HG02840 (cell line): ENCODE data around the gene PSMB5.

Experiments
- ATAC-seq: cut with Tn5 transposase; IDR thresholded peaks from one replicate; pipeline ENCODE4 v1.9.1; 2021; ENCODE audit warnings: mild to moderate bottlenecking, moderate library complexity, moderate number of reproducible peaks; ENCODE audit not compliant: unreplicated experiment, low FRiP score

The PSMB5 gene

DNA sequence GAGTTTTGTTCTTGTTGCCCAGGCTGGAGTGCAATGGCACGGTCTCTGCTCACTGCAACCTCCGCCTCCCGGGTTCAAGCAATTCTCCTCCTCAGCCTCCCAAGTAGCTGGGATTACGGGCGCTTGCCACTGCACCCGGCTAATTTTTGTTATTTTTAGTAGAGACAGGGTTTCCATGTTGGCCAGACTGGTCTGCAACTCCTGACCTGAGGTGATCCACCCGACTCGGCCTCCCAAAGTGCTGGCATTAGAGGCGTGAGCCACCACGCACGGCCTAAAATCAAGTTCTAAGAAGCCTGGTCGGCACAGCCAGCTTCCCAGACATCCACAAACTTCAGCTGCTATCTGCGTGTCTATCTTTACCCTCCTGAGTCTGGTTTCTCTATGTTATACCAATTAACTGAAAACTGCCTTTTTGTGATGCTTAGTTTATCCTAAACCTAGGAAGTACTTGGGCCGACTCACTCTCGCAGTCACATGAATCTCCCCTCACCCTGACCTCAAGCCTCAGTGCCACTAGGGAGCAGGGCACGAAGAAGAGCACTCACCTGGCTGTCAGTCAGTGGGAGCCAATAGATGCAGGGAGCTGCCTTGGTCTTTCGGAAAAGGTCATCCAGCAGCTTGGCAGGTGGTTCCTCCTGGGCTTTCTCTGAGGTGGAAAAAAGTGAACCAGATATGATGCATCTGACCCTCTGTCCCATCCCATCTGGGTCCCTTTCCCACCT is 26.0 kb upstream of the PSMB5 start:
- no peak for ATAC-seq

DNA sequence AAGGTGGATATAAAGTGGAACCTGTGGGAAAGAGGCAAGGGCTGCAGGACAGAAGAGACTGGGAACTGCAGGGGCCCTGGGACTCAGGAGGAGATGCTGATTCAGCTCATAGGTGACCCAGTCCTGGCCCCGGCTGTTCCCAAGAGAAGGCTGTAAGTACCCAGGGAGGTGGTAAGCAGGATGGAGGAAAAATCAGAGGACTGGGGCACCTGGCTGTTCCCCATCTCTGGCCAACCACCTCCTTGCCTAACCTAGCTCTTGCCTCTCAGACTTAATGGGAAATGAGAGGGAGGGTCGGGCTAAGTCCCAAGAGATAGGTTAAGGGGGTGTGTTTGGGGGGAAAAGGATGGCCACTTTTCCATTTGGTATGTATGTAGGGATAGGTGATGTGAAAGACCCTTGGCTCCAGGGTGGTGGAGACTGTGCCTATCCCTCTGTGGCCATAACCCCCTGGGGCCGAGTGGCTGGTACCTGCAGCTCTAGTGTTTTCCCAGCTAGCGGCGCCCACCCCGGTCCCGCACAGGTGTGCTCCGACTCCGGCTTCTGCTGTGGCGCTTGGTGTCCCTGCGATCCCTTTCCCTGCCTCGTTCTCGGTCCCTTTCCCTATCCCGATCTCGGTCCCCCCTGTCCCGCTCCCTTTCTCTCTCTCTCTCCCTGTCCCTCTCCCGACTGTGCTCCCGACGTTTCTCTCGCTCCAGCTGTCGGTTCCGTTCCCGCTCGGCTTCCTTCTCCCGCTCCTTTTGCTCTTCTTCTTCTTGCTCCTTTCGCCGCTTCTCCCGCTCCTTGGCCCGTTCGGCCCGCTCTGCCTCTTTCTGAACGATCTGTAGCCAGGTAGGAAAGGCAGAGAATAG is 24.2 kb upstream of the PSMB5 start:
- no peak for ATAC-seq

DNA sequence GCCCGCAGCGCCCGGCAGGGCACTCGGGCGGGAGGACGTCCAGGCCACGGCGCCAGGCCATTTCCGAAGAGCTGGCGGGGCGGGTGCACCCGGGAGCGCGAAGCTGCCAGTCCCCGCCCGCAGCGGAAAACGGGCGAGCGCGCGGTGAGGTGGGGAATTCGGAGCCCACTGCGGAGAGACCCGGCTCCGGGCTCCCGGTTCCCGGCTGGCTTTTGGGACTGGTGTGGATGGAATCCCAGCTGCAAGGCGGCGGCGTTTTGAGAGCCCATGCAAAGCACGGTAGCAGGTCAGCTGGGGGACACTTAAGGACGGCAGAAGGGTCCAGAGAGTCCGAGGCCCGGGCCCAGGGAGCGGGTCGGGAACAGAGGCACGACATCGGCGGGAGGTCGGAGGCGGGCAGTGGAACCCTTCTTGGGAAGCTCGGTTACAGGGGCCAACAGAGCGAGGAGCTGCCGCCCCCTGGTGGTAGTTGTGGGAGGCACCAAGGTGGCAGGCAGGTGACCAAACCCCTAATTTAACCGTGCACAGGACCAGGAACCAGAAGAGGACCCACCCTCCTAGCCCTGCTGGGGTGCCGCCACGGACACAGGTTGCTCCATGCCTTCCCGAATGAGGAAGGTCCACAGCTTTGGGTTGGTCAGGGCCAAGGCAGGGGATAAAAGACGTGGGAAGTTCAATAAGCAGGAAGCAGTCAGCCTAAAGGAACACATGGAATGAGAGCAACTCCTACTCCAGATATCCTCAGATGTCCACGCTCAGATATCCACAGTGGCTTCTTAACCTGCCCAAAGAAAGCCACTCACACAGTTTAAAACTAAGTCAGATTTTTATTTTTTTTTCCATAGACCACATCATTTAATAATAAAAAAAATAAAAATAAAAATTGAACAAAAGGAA is 23.3 kb upstream of the PSMB5 start:
- peak; percentile 54 for ATAC-seq

DNA sequence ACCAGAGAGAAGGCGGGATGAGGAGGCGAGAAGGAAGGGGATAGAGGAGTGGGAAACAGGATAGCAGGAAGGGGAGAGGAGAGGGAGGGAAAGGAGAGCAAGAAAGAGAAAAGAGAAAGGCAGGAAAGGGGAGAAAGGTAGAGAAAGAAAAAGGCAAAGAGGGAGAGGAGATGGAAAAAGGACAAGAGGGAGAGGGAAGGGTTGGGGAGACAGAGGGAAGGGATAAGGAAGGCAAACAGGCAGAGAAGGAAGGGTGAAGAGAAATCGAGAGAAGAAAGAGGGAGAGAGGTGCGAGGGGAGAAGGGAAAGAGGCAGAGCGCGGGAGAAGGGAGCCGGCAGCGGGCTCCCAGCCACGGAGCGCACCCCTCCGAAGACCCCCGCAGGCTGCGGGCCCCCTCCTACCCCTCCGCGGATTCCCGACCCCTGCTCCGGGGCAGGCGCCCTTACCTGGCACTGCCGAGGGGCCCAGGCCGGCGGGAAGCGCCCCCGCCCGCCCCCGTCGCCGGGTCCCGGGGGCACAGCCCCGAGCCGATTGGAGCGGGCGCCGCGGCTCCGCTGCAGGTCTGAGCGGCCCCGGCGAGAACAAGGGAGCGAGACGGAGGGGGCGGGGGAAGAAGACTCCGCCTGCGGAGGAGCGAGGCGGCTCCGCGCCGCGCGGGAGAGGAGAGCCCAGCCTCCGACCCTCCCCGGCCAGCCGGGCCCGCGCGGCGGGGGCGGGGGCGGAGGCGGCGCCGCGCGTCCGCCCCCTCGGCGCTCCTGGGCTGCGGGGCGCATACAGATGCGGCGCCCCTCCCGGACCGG is 22.5 kb upstream of the PSMB5 start, which contains the start of gene CDH24:
Gene CDH24 (minus strand): TSS at position 565 of the 801 bp plus-strand sequence. CDS start 1,787 bp downstream, outside the sequence.
- ATAC-seq, result peak; percentile 35

DNA sequence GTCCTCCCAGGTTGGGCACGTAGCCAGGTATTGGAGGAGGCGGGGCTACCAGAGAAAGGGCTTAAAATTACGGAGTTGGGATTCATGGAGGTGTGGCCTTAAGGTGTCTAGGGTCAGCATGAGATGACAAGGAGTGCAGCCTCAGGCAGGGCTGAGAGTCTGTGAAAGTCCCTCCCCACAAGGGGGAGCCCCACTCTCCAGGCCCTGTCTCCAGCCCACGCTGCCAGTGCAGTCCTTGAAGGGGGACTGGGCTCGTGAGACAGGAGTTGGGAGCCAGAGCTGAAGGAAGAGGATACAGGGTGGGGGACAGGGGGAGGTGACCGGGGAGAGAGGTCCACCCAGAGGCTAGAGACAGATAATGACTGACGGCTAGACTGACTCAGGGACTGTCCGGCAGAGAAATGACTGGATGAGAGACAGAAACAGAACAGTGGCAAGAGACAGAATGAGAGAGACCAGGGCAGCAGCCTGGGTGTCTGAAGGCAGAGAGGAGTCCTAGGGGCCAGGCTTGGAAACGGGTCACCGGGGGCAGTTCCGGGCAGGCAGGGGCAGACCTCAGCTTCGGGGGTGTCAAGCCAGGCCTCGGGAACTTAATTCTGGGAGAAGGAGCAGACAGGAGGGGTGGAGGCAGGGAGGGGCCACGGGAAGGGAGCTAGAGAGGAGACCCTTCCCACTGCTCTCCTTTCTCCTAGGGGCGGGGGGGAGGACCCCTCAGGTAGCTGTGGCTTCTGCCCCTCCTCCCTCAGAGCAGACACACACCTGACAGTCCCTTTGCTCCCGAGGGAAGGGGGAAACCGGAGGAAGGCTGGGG is 21.6 kb upstream of the PSMB5 start:
- ATAC-seq, result peak; percentile 41

DNA sequence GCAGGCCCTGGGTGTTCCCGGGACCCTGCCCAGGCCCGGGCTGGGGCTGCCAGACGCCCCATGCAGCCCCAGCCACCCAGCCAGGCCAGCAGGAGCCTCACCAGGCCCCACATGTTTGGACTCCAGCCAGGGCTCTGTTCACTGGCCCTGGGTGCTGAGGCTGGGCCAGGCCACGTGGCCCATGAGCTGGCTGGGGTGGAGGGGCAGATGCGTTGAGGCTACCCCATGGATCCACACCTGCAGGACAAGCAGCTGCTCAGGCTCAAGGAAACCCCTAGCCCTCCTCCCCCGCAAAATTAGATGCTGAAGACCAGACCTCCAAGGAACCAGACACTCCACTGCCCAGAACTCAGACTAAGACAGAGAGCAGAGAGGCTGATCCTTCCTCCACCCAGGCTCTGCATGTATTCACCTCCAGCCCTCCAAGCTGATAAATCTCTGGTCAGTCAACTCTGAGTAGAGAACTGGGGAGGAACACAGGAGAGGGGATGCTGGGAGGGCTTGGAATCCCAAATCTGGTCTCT is 21.0 kb upstream of the PSMB5 start:
- ATAC-seq, result no peak

DNA sequence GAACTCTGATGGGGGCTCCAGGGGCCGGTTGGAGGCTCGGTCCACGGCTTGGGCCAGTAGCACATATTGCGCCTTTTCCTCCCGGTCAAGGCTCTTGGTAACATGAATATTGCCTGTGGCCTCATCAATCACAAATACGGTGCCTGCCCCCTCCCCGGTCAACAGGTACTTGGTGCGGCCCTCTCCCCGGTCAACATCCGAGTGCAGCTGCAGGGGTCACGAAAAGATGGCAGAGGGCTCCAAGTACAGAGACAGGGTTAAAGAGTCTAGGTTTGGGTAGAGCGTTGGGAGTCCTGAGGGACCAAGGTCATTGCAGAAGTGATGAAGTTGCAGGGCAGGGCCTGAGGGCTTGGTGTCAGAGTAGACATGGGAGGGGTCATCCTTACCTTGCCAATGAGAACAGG is 20.4 kb upstream of the PSMB5 start:
- no peak for ATAC-seq

DNA sequence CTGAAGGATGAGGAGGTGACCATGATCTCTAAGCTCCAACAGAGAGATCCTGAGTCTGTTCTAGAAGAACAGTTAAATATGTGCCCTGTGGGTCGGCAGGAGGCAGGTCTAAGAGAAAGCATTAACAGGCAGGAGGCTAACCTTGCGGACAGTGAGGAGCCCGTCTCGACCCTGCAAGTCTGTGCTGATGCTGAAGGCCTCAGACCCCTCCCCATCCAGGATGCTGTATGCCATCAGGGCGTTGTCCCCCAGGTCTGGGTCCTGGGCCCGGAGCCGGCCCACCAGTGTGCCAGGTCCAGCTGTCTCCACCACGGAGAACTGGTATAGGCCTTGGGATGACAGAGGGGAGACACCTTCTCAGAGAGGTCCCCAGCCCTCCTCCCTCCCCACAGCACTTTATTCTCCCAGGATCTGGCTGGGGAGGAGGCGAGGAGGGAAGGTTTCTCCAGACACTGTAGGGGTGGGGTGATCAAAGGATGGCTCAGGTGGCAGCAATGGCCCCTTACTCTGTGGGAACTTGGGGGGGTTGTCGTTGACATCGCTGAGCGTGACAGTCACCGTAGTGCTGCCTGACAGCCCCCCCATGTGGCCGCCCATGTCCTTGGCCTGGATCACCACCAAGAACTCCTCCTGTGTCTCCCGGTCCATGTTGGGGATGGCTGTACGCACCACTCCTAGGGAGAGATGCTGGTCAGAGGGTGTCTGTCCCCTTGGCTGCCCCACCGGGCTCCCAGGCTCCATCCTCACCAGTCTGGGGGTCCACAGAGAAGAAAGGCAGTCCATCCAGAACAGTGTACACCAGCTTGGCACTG is 19.5 kb upstream of the PSMB5 start:
- no peak for ATAC-seq

DNA sequence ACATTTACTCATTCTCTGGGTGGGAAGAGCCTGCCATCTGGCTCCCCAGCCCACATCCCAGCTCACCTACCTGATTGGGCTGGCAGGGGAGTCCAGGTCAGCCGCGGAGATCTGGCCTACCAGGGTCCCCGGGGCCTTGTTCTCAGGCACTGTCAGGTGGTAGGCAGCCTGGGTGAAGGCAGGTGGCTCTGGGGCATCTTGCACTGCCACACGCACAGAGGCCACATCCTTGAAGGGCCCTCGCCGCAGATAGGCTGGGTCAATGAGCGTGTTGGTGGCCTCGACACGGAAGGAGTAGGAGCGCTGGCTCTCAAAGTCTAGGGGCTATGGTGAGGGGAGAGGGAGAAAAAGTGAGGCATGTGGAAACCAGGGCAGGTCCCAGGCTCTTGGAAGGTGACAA is 18.7 kb upstream of the PSMB5 start:
- no peak for ATAC-seq

DNA sequence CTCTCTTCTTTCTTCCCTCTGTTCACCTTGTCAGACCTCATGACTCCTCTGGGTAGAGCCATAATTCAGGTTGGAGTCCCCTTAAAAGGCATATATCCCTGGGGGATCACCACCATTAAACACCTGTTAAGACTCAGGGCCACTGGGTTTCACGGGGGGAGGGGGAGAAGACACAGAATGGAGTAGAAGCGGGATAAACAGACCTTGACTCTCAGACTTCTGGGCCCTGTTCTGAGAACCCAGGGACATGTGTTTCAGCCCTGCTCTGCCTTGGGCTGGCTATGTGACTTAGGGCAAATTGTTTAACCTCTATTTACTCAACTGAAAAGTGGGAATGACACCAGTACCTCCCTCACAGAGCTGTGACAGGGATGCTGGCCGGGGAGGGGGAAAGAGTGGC is 18.0 kb upstream of the PSMB5 start:
- ATAC-seq, result no peak

DNA sequence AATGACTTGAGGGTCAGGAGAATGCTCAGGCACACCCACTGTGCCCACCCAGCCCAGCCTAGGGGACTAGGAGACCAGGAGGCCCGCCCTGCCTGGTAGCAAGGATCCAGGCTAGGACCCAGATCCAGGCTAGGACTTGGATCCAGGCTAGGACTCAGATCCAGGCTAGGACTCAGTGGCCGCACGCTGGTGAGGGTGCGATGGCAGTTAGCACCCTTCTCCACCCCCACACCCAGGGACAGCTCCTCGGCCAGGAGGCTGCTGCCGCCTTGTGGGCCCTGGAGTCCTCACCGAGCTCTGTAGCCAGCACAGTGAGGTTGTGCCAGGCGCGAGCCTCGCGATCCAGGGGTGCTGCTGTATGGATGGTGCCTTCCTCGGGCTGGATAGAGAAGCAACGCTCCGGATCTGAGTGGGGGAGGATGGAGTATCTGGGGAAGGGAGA is 17.5 kb upstream of the PSMB5 start:
- ATAC-seq, result no peak

DNA sequence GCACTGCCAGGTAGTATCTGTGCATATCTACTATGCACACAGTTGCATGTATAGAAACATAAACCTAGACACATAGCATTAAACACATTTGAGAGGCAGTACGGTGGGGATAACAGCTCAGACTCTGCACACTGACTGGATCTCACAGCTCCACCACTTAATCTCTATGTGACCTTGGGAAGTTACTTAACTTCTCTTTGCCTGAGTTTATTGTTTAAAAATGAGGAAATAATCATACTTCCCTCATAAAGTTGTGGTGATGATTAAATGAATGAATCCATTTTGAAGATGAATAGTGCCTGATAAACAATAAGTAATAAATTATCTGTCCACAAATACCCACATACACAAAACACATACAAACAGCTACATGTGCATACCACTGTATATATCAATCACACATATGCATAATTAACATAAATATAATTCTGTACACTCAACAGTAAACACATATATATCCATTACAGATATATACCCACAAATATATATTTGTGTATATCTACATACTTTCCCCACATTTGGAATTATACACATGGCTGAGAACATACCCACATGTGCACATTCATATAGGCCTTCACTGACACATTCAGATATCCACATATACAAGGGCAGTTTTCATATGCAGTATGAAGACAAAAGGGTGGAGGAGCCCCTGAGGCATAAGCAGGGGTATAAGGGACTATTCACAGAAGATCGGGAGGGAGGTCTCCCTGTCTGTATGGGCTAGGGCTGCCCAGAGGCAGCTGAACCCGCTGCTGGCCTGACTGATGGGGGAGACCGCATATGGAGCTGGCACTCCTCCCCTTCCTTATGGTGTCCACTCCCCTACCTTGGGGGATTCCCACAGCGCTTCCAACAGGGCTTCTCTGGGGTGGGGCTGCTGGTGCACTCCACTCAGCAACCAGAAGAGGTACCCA is 16.7 kb upstream of the PSMB5 start:
- no peak for ATAC-seq

DNA sequence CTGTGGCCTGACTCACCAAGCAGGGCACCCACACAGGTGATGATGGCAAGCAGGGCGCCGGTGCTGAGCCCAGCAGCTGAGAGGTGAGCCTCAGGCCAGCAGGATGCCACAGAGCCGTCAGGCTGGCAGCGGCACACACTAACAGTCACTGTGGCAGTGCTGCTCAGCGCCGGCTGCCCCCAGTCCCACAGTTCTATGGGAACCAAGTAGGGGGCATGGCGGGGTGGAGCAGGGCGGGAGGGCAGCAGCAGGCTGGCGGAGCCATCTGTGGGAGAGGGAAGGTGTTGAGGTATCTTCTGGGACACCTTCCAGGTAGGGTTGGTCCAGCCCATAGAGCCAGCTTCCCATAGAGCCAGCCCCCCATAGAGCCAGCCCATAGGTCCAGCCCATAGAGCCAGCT is 14.3 kb upstream of the PSMB5 start:
- ATAC-seq, result no peak

DNA sequence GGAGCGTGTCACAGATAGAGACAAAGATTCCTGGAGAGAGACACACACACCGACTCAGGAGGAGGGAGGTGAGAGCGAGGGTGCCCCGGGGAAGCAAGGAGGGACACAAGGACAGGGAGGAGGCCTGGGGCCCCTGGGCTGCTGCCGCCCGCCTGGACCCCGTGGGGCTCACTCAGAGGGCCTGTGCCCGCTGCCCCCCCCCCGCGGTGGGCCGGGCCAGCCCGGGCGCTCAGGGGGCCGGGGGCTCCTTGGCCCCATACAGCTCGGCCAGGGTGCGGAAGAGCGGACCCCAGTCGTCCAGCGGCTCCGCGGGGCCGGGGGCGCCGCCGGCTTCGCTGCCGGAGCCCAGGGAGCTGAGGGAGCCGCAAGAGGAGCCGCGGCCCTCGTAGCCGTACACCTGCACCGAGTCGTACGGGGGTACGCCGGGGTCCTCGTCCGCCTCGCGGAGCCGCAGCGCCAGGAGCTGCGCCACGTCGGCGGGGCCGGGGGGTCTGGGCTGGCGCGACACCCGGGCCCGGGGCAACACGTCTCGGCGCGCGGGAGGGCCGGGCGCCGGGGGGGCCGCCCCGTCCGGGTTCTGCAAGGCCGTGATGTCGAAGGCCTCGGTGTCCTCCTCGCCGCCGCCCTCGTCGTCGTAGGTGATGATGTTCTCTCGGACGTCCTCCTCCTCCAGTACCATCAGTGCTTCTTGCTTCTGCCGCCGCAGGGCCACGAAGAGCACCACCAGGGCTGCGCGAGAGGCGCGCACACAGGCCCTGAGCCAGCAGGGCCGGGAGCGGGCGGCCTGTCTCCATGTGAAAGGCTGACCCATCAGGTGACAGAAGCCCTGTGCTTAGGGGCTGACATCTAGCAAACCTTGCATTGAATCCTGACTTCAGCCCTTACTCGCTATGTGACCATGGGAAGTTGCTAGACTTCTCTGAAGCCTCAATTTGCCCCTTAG is 13.3 kb upstream of the PSMB5 start:
- no peak for ATAC-seq

DNA sequence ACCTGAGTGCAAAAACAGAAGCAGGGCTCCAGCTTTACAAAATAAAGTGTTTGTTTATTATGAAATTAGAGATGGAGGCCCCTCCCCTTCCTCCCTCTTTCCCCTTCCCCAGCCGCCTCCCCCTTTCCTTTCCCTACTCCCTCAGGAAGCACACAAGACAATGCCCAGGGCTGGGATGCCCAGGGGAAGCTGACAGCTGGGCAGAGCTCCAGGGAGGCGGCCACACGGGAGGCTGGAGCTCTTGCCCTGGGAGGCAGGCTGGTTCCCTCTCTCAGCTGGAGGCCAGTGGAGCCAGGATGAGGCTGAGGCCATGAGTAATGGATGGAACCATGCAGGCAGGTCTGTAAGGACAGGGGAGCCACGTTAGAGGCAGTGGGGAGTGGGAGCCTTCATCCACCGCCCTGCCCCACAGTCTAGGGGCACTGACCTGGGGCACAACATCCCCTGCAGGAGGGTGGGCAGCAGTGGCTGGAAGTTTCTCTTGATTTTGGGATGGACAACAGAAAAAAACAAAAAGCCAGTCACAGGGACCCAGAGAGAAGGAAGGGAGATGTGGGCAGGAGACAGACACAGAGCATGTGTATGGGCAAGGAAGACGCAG is 12.4 kb upstream of the PSMB5 start:
- ATAC-seq, result no peak
